ENCODE results near the gene GALNT14. TPM values are rescaled to one million over a fixed set of nuclear protein-coding genes. Genes with fewer than 3 reads are reported as not detected.

The GALNT14 gene
- total and polyA plus RNA-seq, 10 of the 15 experiments (the other 5 are each of a cell fraction or from before 2014, with no cell fraction given), result 3.7 to 17.8 (median 6.0) TPM

DNA sequence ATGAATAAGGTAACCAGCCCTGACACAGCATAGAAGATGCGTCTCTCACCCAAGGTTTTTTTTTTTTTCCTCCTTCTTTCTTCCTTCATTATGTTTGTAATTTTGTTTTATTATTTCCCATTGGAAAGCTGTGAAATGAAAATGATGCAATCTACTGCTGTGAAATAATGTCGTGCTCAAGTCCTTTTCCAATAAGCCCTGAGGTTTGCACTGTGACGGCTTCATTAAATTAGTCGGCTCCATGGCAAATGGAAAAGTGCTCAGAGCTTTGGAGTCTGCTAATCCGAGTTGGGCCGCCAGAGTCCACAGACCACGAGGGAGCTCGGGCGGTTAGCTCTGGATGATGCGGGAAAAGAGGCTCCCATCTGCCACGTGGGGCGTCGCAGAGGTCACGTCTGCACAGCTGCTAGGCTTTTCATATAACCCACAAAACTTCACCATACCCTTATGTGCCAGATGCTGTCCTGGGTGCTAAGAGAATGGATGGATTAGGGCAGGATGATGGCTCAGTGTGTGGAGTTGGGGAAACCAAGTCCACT is 238.7 kb downstream of the GALNT14 start (continued):
- TF ChIP-seq, protein P1, sequence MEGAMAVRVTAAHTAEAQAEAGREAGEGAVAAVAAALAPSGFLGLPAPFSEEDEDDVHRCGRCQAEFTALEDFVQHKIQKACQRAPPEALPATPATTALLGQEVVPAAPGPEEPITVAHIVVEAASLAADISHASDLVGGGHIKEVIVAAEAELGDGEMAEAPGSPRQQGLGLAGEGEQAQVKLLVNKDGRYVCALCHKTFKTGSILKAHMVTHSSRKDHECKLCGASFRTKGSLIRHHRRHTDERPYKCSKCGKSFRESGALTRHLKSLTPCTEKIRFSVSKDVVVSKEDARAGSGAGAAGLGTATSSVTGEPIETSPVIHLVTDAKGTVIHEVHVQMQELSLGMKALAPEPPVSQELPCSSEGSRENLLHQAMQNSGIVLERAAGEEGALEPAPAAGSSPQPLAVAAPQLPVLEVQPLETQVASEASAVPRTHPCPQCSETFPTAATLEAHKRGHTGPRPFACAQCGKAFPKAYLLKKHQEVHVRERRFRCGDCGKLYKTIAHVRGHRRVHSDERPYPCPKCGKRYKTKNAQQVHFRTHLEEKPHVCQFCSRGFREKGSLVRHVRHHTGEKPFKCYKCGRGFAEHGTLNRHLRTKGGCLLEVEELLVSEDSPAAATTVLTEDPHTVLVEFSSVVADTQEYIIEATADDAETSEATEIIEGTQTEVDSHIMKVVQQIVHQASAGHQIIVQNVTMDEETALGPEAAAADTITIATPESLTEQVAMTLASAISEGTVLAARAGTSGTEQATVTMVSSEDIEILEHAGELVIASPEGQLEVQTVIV (IDR thresholded peaks at IDR 0.05; ENCODE audit: borderline replicate concordance, partially characterized antibody), result no peak
- no peak for TF ChIP-seq ZNF217 (IDR thresholded peaks at IDR 0.05)
- TF ChIP-seq MYC (IDR thresholded peaks at IDR 0.05; ENCODE audit: insufficient read depth, insufficient read length, insufficient replicate concordance, low read length, severe bottlenecking), result no peak
- no peak for TF ChIP-seq ETV6 (conservative IDR thresholded peaks at IDR 0.05 in 1 of 2, IDR thresholded peaks at IDR 0.05 in 1 of 2; ENCODE audit: borderline replicate concordance in 1 of 2, low read depth in 1 of 2)
- no peak for TF ChIP-seq MEF2A (IDR thresholded peaks at IDR 0.05; ENCODE audit: insufficient read depth, low read depth, low read length)
- TF ChIP-seq PAX8 (IDR thresholded peaks at IDR 0.05), result no peak

DNA sequence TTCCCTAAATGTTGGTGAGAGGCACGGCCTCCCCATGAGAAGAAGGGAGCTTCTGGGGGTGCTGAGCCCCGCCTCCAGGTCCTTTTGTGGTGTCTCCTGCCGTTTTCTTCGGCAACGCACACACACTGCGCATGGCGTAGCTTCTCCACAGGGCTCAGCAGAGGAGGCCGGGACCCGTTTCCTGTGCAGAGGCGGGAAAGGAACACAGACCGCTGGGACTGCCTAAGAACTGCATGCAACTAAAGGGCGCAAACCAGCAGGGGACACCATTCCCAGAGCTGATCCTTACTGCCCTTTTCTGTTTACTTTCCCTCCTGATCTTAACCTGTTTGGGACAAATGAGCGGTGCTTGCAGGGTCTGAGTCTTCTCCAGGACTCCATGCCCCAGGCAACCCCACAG is 240.7 kb downstream of the GALNT14 start:
- Histone ChIP-seq H3K4me3 (no peak overlapping the region), H3K36me3 (ENCODE audit: control insufficient read depth in 2 of 2, insufficient read depth in 2 of 2, low read length in 1 of 2) (no peaks in the 10 kb centered on the region), H3K4me1 (ENCODE audit: control insufficient read depth, insufficient read depth, low read length) (no peaks in the 10 kb centered on the region), H3K4me2 (ENCODE audit: control insufficient read depth, insufficient read depth) (no peak overlapping the region), H3K79me2 (ENCODE audit: control insufficient read depth, insufficient read depth, low read length) (no peaks in the 10 kb centered on the region), H3K9ac (ENCODE audit: control insufficient read depth, insufficient read depth, low read length) (no peak overlapping the region), H3K9me3 (replicated peaks; ENCODE audit: control insufficient read depth, insufficient read depth, low read length) (no peaks in the 10 kb centered on the region), H4K20me1 (ENCODE audit: control insufficient read depth, insufficient read depth) (no peaks in the 10 kb centered on the region; the same call in 1 of the 2 replicates), H2AFZ (ENCODE audit: control insufficient read depth, low read depth, low read length) (no peak overlapping the region), H3K27ac (ENCODE audit: control insufficient read depth, insufficient read depth) (no peak overlapping the region), H3K27me3 (replicated peaks in 1 of 2; ENCODE audit: control insufficient read depth in 2 of 2, insufficient read depth in 2 of 2, low read length in 1 of 2) (no peaks in the 10 kb centered on the region)
- RAD21 ChIA-PET (ENCODE audit: unreplicated experiment), result no interaction called here
- FAIRE-seq (no peak), DNase-seq (ENCODE audit: low read depth, low spot score) (no peak), ATAC-seq (no peak)
- SMC1A ChIA-PET (ENCODE audit: uncharacterized antibody, unreplicated experiment), result no interaction called here
- intact Hi-C loops (cut with micrococcal nuclease; ENCODE audit: unreplicated experiment), result no loop called here
- CTCF ChIA-PET, result interaction anchor here (1.8 kb wide), 1 partner anchor 272 kb away, joined by 5 read pairs; no protein-coding TSS in a partner anchor
- no TSS peak for BruUV-seq (replicated peaks)
- POLR2A ChIA-PET, result no interaction called here
- in situ Hi-C loops (cut with MboI), result no loop called here
- 48% methylated on average over 13 of the region's 13 CpGs for WGBS (ENCODE audit: insufficient coverage, insufficient replicate concordance, low lambda C conversion rate, missing lambda C conversion rate)
- TF ChIP-seq BRCA1 (IDR thresholded peaks at IDR 0.05; ENCODE audit: low read depth, low read length) (no peak), HDAC6 (IDR thresholded peaks at IDR 0.05; ENCODE audit: unreplicated experiment) (no peak), KAT2A (conservative IDR thresholded peaks at IDR 0.05; ENCODE audit: control insufficient read depth, low read depth, low read length) (no peak), ESRRA (IDR thresholded peaks at IDR 0.05; ENCODE audit: low read length) (no peak), SMC3 (IDR thresholded peaks at IDR 0.05; ENCODE audit: borderline replicate concordance, low read length) (no peak), SIX5 (IDR thresholded peaks at IDR 0.05; ENCODE audit: low read depth, low read length, severe bottlenecking) (no peak)
- TF ChIP-seq, protein P2, sequence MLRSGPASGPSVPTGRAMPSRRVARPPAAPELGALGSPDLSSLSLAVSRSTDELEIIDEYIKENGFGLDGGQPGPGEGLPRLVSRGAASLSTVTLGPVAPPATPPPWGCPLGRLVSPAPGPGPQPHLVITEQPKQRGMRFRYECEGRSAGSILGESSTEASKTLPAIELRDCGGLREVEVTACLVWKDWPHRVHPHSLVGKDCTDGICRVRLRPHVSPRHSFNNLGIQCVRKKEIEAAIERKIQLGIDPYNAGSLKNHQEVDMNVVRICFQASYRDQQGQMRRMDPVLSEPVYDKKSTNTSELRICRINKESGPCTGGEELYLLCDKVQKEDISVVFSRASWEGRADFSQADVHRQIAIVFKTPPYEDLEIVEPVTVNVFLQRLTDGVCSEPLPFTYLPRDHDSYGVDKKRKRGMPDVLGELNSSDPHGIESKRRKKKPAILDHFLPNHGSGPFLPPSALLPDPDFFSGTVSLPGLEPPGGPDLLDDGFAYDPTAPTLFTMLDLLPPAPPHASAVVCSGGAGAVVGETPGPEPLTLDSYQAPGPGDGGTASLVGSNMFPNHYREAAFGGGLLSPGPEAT (IDR thresholded peaks at IDR 0.05; ENCODE audit: low read depth), result no peak
- TF ChIP-seq, protein P3, sequence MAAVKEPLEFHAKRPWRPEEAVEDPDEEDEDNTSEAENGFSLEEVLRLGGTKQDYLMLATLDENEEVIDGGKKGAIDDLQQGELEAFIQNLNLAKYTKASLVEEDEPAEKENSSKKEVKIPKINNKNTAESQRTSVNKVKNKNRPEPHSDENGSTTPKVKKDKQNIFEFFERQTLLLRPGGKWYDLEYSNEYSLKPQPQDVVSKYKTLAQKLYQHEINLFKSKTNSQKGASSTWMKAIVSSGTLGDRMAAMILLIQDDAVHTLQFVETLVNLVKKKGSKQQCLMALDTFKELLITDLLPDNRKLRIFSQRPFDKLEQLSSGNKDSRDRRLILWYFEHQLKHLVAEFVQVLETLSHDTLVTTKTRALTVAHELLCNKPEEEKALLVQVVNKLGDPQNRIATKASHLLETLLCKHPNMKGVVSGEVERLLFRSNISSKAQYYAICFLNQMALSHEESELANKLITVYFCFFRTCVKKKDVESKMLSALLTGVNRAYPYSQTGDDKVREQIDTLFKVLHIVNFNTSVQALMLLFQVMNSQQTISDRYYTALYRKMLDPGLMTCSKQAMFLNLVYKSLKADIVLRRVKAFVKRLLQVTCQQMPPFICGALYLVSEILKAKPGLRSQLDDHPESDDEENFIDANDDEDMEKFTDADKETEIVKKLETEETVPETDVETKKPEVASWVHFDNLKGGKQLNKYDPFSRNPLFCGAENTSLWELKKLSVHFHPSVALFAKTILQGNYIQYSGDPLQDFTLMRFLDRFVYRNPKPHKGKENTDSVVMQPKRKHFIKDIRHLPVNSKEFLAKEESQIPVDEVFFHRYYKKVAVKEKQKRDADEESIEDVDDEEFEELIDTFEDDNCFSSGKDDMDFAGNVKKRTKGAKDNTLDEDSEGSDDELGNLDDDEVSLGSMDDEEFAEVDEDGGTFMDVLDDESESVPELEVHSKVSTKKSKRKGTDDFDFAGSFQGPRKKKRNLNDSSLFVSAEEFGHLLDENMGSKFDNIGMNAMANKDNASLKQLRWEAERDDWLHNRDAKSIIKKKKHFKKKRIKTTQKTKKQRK (IDR thresholded peaks at IDR 0.05; ENCODE audit: low read depth, low read length), result no peak
